ENCODE measurements around the gene ALPK1. TPM values are rescaled to one million over a fixed set of nuclear protein-coding genes. Genes with fewer than 3 reads are reported as not detected.

Gene ALPK1
- total and polyA plus RNA-seq, 2 experiments from 2014 or later = 0.10 to 0.49 TPM

DNA sequence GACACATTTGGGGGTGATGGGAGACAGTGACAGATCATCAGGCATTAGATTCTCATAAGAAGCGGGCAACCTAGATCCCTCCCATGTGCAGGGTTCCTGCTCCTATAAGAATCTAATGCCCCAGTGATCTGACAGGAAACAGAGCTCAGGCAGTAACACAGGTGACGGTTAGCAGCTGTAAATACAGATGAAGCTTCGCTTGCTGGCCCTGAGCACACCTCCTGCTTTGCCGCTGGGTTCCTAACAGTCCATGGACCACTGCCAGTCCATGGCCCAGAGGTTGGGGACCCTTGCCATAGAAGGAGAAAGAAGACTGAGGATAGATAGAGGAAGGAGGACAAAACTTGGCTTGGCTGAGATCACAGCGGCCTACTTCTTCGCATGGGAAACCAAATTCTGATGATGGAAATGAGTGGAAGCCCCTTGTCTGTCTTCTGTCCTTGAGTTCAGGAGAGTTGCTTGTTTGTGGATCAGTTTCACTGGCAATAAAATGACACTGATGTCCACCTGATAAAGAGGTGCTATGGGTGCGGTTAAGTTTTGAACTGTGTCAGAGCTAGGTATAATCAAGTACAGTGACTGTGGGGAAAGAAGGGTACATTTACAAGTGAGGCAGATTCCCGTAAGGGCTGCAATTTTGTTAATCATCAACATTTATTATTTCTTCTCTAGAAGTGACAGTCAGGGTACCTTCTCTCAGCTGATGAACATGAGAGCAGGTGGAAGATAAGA is 9.7 kb upstream of the ALPK1 start:
- no peak overlapping the region for H3K4me3 ChIP-seq
- no peak for ATAC-seq
- H3K27ac Mint-ChIP-seq = no peak overlapping the region

More for the DNA sequence above, 9.7 kb upstream of the ALPK1 start:
- Histone ChIP-seq H3K4me1 (ENCODE audit: insufficient read depth) (peaks cover 5% of the 10 kb centered on the region; the same call in 1 of the 2 replicates), H3K9me2 (ENCODE audit: insufficient read depth) (peaks cover 3% of the 10 kb centered on the region; the same call in 1 of the 2 replicates), H3K4me2 (no peak overlapping the region), H2AFZ (no peak overlapping the region), H3K79me2 (replicated peaks; ENCODE audit: insufficient read depth) (no peaks in the 10 kb centered on the region), H3K27ac (ENCODE audit: low read depth) (no peak overlapping the region), H3F3A (replicated peaks; ENCODE audit: low read depth) (no peaks in the 10 kb centered on the region), H3K36me3 (ENCODE audit: insufficient read depth) (no peaks in the 10 kb centered on the region), H4K20me1 (replicated peaks; ENCODE audit: insufficient read depth) (no peaks in the 10 kb centered on the region), H3K27me3 (ENCODE audit: insufficient read depth) (peaks cover 38% of the 10 kb centered on the region)
- Mint-ChIP-seq H3K4me3 (no peak overlapping the region; the same call in 2 of the 3 replicates), H3K9me3 (peaks cover 19% of the 10 kb centered on the region; the same call in 2 of the 3 replicates), H3K4me1 (peaks cover 28% of the 10 kb centered on the region), H3K36me3 (ENCODE audit: low read depth) (peaks cover 7% of the 10 kb centered on the region; the same call in 2 of the 3 replicates), H3K27me3 (ENCODE audit: insufficient read depth, low read depth, poor library complexity) (peaks cover 26% of the 10 kb centered on the region)
- no peak for DNase-seq (ENCODE audit: low spot score)
- TF ChIP-seq ZNF331 (CRISPR knock-in tag; IDR thresholded peaks at IDR 0.05; ENCODE audit: low read depth) (no peak), JUNB (IDR thresholded peaks at IDR 0.05; ENCODE audit: unreplicated experiment) (no peak)
- TF ChIP-seq, protein P1, sequence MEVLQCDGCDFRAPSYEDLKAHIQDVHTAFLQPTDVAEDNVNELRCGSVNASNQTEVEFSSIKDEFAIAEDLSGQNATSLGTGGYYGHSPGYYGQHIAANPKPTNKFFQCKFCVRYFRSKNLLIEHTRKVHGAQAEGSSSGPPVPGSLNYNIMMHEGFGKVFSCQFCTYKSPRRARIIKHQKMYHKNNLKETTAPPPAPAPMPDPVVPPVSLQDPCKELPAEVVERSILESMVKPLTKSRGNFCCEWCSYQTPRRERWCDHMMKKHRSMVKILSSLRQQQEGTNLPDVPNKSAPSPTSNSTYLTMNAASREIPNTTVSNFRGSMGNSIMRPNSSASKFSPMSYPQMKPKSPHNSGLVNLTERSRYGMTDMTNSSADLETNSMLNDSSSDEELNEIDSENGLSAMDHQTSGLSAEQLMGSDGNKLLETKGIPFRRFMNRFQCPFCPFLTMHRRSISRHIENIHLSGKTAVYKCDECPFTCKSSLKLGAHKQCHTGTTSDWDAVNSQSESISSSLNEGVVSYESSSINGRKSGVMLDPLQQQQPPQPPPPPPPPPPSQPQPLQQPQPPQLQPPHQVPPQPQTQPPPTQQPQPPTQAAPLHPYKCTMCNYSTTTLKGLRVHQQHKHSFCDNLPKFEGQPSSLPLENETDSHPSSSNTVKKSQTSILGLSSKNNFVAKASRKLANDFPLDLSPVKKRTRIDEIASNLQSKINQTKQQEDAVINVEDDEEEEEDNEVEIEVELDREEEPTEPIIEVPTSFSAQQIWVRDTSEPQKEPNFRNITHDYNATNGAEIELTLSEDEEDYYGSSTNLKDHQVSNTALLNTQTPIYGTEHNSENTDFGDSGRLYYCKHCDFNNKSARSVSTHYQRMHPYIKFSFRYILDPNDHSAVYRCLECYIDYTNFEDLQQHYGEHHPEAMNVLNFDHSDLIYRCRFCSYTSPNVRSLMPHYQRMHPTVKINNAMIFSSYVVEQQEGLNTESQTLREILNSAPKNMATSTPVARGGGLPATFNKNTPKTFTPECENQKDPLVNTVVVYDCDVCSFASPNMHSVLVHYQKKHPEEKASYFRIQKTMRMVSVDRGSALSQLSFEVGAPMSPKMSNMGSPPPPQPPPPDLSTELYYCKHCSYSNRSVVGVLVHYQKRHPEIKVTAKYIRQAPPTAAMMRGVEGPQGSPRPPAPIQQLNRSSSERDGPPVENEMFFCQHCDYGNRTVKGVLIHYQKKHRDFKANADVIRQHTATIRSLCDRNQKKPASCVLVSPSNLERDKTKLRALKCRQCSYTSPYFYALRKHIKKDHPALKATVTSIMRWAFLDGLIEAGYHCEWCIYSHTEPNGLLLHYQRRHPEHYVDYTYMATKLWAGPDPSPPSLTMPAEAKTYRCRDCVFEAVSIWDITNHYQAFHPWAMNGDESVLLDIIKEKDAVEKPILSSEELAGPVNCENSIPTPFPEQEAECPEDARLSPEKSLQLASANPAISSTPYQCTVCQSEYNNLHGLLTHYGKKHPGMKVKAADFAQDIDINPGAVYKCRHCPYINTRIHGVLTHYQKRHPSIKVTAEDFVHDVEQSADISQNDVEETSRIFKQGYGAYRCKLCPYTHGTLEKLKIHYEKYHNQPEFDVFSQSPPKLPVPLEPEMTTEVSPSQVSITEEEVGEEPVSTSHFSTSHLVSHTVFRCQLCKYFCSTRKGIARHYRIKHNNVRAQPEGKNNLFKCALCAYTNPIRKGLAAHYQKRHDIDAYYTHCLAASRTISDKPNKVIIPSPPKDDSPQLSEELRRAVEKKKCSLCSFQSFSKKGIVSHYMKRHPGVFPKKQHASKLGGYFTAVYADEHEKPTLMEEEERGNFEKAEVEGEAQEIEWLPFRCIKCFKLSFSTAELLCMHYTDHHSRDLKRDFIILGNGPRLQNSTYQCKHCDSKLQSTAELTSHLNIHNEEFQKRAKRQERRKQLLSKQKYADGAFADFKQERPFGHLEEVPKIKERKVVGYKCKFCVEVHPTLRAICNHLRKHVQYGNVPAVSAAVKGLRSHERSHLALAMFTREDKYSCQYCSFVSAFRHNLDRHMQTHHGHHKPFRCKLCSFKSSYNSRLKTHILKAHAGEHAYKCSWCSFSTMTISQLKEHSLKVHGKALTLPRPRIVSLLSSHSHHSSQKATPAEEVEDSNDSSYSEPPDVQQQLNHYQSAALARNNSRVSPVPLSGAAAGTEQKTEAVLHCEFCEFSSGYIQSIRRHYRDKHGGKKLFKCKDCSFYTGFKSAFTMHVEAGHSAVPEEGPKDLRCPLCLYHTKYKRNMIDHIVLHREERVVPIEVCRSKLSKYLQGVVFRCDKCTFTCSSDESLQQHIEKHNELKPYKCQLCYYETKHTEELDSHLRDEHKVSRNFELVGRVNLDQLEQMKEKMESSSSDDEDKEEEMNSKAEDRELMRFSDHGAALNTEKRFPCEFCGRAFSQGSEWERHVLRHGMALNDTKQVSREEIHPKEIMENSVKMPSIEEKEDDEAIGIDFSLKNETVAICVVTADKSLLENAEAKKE (CRISPR knock-in tag; IDR thresholded peaks at IDR 0.05) = no peak
- TF ChIP-seq, protein P2, sequence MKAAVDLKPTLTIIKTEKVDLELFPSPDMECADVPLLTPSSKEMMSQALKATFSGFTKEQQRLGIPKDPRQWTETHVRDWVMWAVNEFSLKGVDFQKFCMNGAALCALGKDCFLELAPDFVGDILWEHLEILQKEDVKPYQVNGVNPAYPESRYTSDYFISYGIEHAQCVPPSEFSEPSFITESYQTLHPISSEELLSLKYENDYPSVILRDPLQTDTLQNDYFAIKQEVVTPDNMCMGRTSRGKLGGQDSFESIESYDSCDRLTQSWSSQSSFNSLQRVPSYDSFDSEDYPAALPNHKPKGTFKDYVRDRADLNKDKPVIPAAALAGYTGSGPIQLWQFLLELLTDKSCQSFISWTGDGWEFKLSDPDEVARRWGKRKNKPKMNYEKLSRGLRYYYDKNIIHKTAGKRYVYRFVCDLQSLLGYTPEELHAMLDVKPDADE (IDR thresholded peaks at IDR 0.05) = no peak

Measured in GM23338 (cell line).